Parathyroid adenoma (tissue), 2 donors: ENCODE measurements around the gene SMAD1.
A peak's percentile ranks its signal among the peaks of the same experiment; 100 is the strongest.

ENCODE experiments used
- H2AFZ ChIP-seq: fragments of 300-600 bp; sonication (generic); one replicate; pipeline ENCODE4 v1.7.0; 2017; ENCODE audit warnings: antibody characterized with exemption, mild to moderate bottlenecking
- H3K27ac ChIP-seq: fragments of 300-600 bp; sonication (generic); one replicate; pipeline ENCODE4 v1.7.0; 2017
- H3K27me3 ChIP-seq: fragments of 300-600 bp; sonication (generic); one replicate; pipeline ENCODE4 v1.7.0; 2017; ENCODE audit warnings: low read length; ENCODE audit not compliant: control insufficient read depth, insufficient read depth
- H3K36me3 ChIP-seq: fragments of 300-600 bp; sonication (generic); one replicate; pipeline ENCODE4 v1.7.0; 2017; ENCODE audit warnings: low read length; ENCODE audit not compliant: control insufficient read depth, insufficient read depth
- H3K4me1 ChIP-seq: fragments of 300-600 bp; sonication (generic); one replicate; pipeline ENCODE4 v1.7.0; 2017; ENCODE audit warnings: control low read depth
- H3K4me2 ChIP-seq: fragments of 300-600 bp; sonication (generic); one replicate; pipeline ENCODE4 v1.7.0; 2017; ENCODE audit warnings: low read length
- H3K4me3 ChIP-seq: fragments of 300-600 bp; sonication (generic); one replicate; pipeline ENCODE4 v1.7.0; 2017; ENCODE audit warnings: low read depth, low read length
- H3K79me2 ChIP-seq: fragments of 300-600 bp; sonication (generic); one replicate; pipeline ENCODE4 v1.7.0; 2017; ENCODE audit warnings: control low read depth
- H3K9ac ChIP-seq: fragments of 300-600 bp; sonication (generic); one replicate; pipeline ENCODE4 v1.7.0; 2017; ENCODE audit warnings: mild to moderate bottlenecking
- H3K9me3 ChIP-seq: fragments of 300-600 bp; sonication (generic); one replicate; pipeline ENCODE4 v1.7.0; 2017; ENCODE audit warnings: low read length; ENCODE audit not compliant: control insufficient read depth
- CTCF ChIP-seq: fragments of 300-600 bp; sonication (generic); IDR thresholded peaks from one replicate; pipeline ENCODE4 v1.7.0; 2017; ENCODE audit warnings: antibody characterized with exemption, mild to moderate bottlenecking
- donor health status: primary hyperparathyroidism.

The SMAD1 gene

DNA sequence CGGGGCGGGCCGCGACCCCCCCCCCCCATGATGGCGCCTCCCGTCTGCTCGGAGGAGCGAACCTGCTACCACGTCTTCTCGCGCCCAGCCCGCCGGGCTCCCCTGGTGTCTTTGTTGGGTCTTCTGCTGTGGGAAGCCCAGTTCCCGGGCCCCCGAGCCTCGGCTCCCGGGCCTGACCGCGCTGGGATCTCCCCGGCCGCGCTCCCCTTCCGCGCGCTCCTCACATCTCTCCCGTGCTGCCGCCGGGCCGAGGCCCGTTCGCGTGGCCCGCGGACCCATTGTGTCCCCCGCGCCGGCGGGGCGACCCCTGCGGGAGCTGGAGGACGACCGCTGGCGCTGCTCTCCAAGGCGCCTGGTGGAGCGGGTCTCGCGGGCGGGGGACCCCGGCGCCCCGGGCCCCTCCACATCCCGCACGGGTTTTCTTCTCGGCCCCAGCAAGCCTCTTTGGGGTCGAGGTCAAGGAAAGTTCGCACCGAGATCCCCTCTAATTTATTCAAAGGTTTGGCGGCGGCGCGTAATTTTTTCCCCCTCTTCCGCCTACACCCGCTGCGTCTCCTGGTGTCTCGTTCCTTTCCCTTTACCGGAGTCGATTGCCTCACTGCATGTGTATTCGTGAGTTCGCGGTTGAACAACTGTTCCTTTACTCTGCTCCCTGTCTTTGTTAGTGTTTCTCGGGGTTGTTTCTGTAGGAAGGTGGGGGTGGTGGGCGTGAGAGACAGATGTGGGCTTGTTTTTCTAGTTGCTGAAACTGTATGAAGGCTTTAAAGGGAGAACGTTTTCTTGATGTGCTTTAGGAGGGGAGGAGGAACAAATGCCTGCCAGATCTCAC is 770 bp downstream of the SMAD1 start:
- Histone ChIP-seq H3K27me3 (no peaks in the 10 kb centered on the region), H2AFZ (peak overlapping the region; percentile 83), H3K9ac (peak overlapping the region; percentile 80), H3K27ac (peak overlapping the region; percentile 85), H3K4me3 (peak overlapping the region; percentile 75), H3K36me3 (no peaks in the 10 kb centered on the region), H3K79me2 (peaks cover 11% of the 10 kb centered on the region), H3K4me2 (peak overlapping the region; percentile 60), H3K4me1 (peaks cover 9% of the 10 kb centered on the region), H3K9me3 (no peaks in the 10 kb centered on the region)
- no peak for TF ChIP-seq CTCF

DNA sequence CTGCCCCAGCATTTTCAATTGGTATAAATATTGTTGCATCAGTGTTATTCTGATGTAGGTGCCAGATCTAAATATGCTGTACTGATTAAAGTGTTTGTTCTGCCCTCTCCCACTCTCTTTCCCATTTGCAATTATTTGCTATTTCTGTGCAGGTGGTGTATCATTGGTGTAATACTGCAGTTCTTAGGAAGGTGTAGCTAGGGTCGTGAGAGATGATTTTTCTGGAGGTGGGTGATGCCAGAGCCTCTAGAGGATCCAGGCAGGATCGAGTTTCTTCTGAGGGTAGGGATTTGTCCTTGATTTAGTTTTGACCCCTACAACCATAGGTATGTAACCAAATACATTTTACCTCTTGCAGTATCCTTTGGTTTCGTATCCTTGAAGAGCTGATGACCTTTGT is 1.9 kb downstream of the SMAD1 start:
- no peak for TF ChIP-seq CTCF
- no peak overlapping the region for H3K9ac ChIP-seq
- no peaks in the 10 kb centered on the region for H3K9me3 ChIP-seq
- peaks cover 11% of the 10 kb centered on the region for H3K79me2 ChIP-seq
- no peak overlapping the region for H2AFZ ChIP-seq
- H3K27me3 ChIP-seq: no peaks in the 10 kb centered on the region
- peaks cover 9% of the 10 kb centered on the region for H3K4me1 ChIP-seq
- peak overlapping the region; percentile 85 for H3K27ac ChIP-seq
- no peaks in the 10 kb centered on the region for H3K36me3 ChIP-seq
- H3K4me3 ChIP-seq: peak overlapping the region; percentile 75
- peak overlapping the region; percentile 60 for H3K4me2 ChIP-seq

DNA sequence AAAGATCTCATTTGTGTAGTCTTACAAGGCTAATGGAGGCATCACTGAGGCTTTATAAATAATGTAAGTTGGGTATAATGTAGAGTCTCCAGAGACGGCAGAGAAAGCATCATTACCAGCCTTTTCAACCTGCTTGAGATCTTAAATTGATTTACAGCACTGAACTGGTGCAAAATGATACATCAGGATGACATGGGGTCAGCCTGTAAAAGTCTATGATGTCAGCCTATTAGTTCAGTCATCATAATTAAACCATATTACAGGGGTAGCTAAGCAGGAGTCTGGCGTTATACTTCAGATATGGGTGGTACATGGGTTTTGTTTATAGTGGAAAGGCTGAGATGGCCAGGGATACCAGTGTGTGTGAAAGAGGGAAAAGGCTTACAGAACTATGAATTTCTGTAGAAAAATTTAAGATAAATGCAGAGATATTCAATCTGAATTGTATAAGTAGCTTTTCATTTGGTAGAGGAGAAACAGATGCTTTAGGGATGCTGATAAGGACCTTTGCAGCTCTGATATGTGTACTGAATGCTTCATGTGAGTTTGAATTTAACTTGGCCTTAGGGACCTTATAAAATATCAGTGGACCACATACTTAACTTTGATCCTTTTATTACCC is 2.7 kb downstream of the SMAD1 start:
- Histone ChIP-seq H3K4me2 (peak overlapping the region; percentile 14), H3K4me3 (peak overlapping the region; percentile 18), H3K4me1 (peaks cover 9% of the 10 kb centered on the region), H3K79me2 (peaks cover 11% of the 10 kb centered on the region), H2AFZ (no peak overlapping the region), H3K27ac (no peak overlapping the region), H3K27me3 (no peaks in the 10 kb centered on the region), H3K9ac (no peak overlapping the region), H3K9me3 (no peaks in the 10 kb centered on the region), H3K36me3 (no peaks in the 10 kb centered on the region)
- TF ChIP-seq CTCF: no peak

DNA sequence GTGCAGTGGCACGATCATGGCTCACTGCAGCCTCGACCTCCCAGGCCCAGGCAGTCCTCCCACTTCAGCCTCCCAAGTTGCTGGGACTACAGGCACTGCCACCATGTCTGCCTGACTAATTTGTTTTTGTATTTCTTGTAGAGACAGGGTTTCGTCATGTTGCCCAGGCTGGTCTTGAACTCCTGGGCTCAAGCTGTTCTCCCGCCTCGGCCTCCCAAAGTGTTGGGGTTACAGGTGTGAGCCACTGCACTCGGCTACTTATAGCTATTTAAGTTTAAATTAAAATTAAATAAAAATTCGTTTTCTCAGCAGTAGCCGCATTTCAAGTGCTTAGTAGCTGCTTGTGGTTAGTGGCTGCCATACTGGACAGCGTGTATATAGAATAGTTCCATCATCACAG is 3.5 kb downstream of the SMAD1 start:
- Histone ChIP-seq H3K27ac (no peak overlapping the region), H3K79me2 (peaks cover 13% of the 10 kb centered on the region)
- TF ChIP-seq CTCF: no peak

More for the DNA sequence above, 3.5 kb downstream of the SMAD1 start:
- Histone ChIP-seq H3K4me2 (no peak overlapping the region), H3K27me3 (no peaks in the 10 kb centered on the region), H3K9me3 (no peaks in the 10 kb centered on the region), H3K36me3 (no peaks in the 10 kb centered on the region), H3K9ac (no peak overlapping the region), H2AFZ (no peak overlapping the region), H3K4me3 (no peak overlapping the region), H3K4me1 (peaks cover 9% of the 10 kb centered on the region)
